Naive thymus-derived CD4-positive, alpha-beta T cell (primary cell): ENCODE measurements around the gene DAP3. TPM values are rescaled to one million over a fixed set of nuclear protein-coding genes. Genes with fewer than 3 reads are reported as not detected.
"Not testable (repeated sequence)": the region's sequence is repeated elsewhere in the genome, so short reads cannot be mapped to it uniquely, and the experiment has no call there.

Experiments used
- ATAC-seq: fragments of 150-1000 bp; cut with Tn5 transposase; 2 replicates; pipeline ENCODE4 v1.10.0; 2021; ENCODE audit warnings: mild to moderate bottlenecking, moderate library complexity
- CTCF ChIA-PET: fragments of 350-600 bp; sonication (Branson Sonifier 250); formaldehyde crosslinking; loops from one replicate; lab custom pipeline; 2021; ENCODE audit warnings: antibody characterized with exemption; lab: Charles Lee
- POLR2A ChIA-PET: fragments of 350-600 bp; sonication (Branson Sonifier 250); formaldehyde crosslinking; loops from one replicate; lab custom pipeline; 2021; ENCODE audit warnings: antibody characterized with exemption, inconsistent platforms; lab: Charles Lee
- DNase-seq, 9 donors: peaks; one replicate each; pipeline versions ENCODE4 v3.0.0 to v3.0.0-alpha.2; 2020 to 2022; ENCODE audit warnings: mixed read lengths in 1 of 9
- H3K27ac ChIP-seq: one replicate; pipeline ENCODE4 v1.7.0; 2013; ENCODE audit warnings: mild to moderate bottlenecking, low read depth, low read length, moderate library complexity
- H3K27me3 ChIP-seq, 2 donors: one replicate each; pipeline ENCODE4 v1.7.0; 2013; ENCODE audit warnings: low read length in 2 of 2, mild to moderate bottlenecking in 2 of 2, moderate library complexity in 2 of 2; ENCODE audit not compliant: control insufficient read depth in 2 of 2, insufficient read depth in 2 of 2
- H3K36me3 ChIP-seq, 3 experiments: 1 replicate in 2 of 3; 2 replicates in 1 of 3; pipeline ENCODE4 v1.7.0; 2013; ENCODE audit warnings: low read length in 3 of 3, mild to moderate bottlenecking in 3 of 3, moderate library complexity in 1 of 3; ENCODE audit not compliant: insufficient read depth in 3 of 3, control insufficient read depth in 2 of 3
- H3K4me1 ChIP-seq, 2 donors: one replicate each; pipeline ENCODE4 v1.7.0; 2013; ENCODE audit warnings: low read length in 2 of 2, mild to moderate bottlenecking in 2 of 2, moderate library complexity in 1 of 2; ENCODE audit not compliant: control insufficient read depth in 2 of 2, insufficient read depth in 2 of 2
- H3K4me3 ChIP-seq: 2 replicates; pipeline ENCODE4 v1.7.0; 2013; ENCODE audit warnings: mild to moderate bottlenecking, low read length
- H3K9me3 ChIP-seq, 3 experiments: 1 replicate in 2 of 3; 2 replicates in 1 of 3; pipeline ENCODE4 v1.7.0; 2013; ENCODE audit warnings: low read length in 3 of 3; ENCODE audit not compliant: control insufficient read depth in 2 of 3
- H3K27ac Mint-ChIP-seq, 9 donors: one replicate each; pipeline ENCODE4 v1.8.0; 2020 to 2022; ENCODE audit warnings: mixed read lengths in 9 of 9, mild to moderate bottlenecking in 8 of 9, moderate library complexity in 5 of 9, inconsistent platforms in 2 of 9
- H3K27me3 Mint-ChIP-seq, 5 donors: one replicate each; pipeline ENCODE4 v1.8.0; 2021 to 2022; ENCODE audit warnings: mixed read lengths in 5 of 5, mild to moderate bottlenecking in 1 of 5
- H3K36me3 Mint-ChIP-seq, 5 donors: one replicate each; pipeline ENCODE4 v1.8.0; 2020 to 2022; ENCODE audit warnings: mixed read lengths in 5 of 5, mild to moderate bottlenecking in 3 of 5, inconsistent platforms in 1 of 5
- H3K4me1 Mint-ChIP-seq, 7 donors: one replicate each; pipeline ENCODE4 v1.8.0; 2020 to 2022; ENCODE audit warnings: mixed read lengths in 7 of 7, mild to moderate bottlenecking in 3 of 7, inconsistent platforms in 1 of 7
- H3K4me3 Mint-ChIP-seq, 10 donors: one replicate each; pipeline ENCODE4 v1.8.0; 2020 to 2022; ENCODE audit warnings: mild to moderate bottlenecking in 10 of 10, mixed read lengths in 10 of 10, moderate library complexity in 6 of 10, inconsistent platforms in 2 of 10
- H3K9me3 Mint-ChIP-seq, 11 donors: one replicate each; pipeline ENCODE4 v1.8.0; 2020 to 2022; ENCODE audit warnings: mixed read lengths in 11 of 11, mild to moderate bottlenecking in 4 of 11, inconsistent platforms in 1 of 11, moderate library complexity in 1 of 11
- intact Hi-C, 2 donors: fragments of 100-400 bp; cut with micrococcal nuclease; formaldehyde crosslinking; loops; one replicate each; pipeline ENCODE4 v1.15.1; 2023
- polyA plus RNA-seq, 2 donors: library from polyadenylated mRNA; unstranded; fragments of 300-500 nt; fragmentation: Illumina TruSeq; gene quantifications; one replicate each; pipeline ENCODE4 v1.2.3, GENCODE V29; 2021
- total RNA-seq, 6 experiments: library from RNA in 5 of 6; stranded (reverse) in 5 of 6; gene quantifications; 1 replicate in 5 of 6; 2 replicates in 1 of 6; pipeline ENCODE4 v1.2.3 and lab custom pipeline; 2021 to 2026

The DAP3 gene
- total and polyA plus RNA-seq, 7 experiments from 2014 or later: 111 to 155 (median 135) TPM

DNA sequence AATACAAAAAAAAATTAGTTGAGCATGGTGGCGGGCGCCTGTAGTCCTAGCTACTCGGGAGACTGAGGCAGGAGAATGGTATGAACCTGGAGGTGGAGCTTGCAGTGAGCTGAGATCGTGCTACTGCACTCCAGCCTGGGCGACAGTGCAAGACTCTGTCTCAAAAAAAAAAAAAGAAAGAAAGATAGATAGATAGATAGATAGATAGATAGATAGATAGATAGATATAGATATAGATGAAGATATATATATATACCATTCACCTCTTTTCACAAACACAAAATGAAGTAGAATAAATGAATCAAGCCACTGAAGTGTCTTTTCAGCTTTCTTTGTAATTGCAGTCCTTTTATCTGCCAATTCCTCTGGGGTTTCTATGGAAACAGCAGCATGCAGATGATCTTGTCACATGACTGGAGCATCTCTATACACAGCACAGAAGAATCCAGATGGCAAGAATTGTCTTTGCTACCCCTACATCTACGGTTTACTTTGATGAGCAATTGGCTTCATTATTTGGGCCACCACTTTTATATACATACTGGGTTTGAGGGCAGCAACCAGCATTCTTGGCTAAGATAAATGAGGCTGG, 29.7 kb downstream of the DAP3 start:
- H3K27me3 ChIP-seq, H3K27me3 Mint-ChIP-seq, H3K9me3 ChIP-seq, H3K4me3 Mint-ChIP-seq, H3K4me1 ChIP-seq, ATAC-seq, DNase-seq, H3K27ac ChIP-seq, intact Hi-C loops, CTCF ChIA-PET, H3K9me3 Mint-ChIP-seq, H3K27ac Mint-ChIP-seq, H3K4me3 ChIP-seq: not testable (repeated sequence)
- peaks cover 0 to 23% (median 4%) of the 10 kb centered on the region in 7 donors for H3K4me1 Mint-ChIP-seq
- peaks cover 0 to 20% (median 5%) of the 10 kb centered on the region in 5 donors for H3K36me3 Mint-ChIP-seq
- POLR2A ChIA-PET: interaction anchor here (0.7 kb wide), 2 partner anchors 54 to 176 kb away, joined by 3 to 4 read pairs; no protein-coding TSS in a partner anchor
- peaks cover 0 to 29% (median 3%) of the 10 kb centered on the region in 3 experiments for H3K36me3 ChIP-seq

- ATAC-seq (no peak), DNase-seq (no peak)
- POLR2A ChIA-PET: no interaction called here
- H3K36me3 ChIP-seq: peaks cover 0 to 29% (median 3%) of the 10 kb centered on the region in 3 experiments
- no peak overlapping the region for H3K4me3 ChIP-seq
- peaks cover 0 to 19% (median 5%) of the 10 kb centered on the region in 5 donors for H3K36me3 Mint-ChIP-seq
- H3K27ac Mint-ChIP-seq: no peak overlapping the region
- CTCF ChIA-PET: interaction anchor here (0.6 kb wide), 1 partner anchor 630 kb away, joined by 4 read pairs; no protein-coding TSS in a partner anchor
- no peaks in the 10 kb centered on the region for H3K9me3 ChIP-seq
- peaks cover 0 to 23% (median 2%) of the 10 kb centered on the region in 7 donors for H3K4me1 Mint-ChIP-seq
- H3K27me3 Mint-ChIP-seq: no peaks in the 10 kb centered on the region
- H3K27me3 ChIP-seq: no peaks in the 10 kb centered on the region
- H3K4me1 ChIP-seq: no peaks in the 10 kb centered on the region
- H3K27ac ChIP-seq: no peak overlapping the region
- intact Hi-C loops: no loop called here
- H3K9me3 Mint-ChIP-seq: no peaks in the 10 kb centered on the region
- H3K4me3 Mint-ChIP-seq: no peak overlapping the region
Observed at GRCh38 chr1:155719703-155720102, 30.8 kb downstream of the DAP3 start.

GRCh38 chr1:155725142-155725541, 36.3 kb downstream of the DAP3 start:
- no peak for DNase-seq
- Histone ChIP-seq H3K9me3 (no peaks in the 10 kb centered on the region), H3K36me3 (peaks cover 0 to 38% (median 0%) of the 10 kb centered on the region in 3 experiments), H3K27ac (no peak overlapping the region), H3K4me3 (no peak overlapping the region), H3K27me3 (no peaks in the 10 kb centered on the region), H3K4me1 (no peaks in the 10 kb centered on the region)
- H3K4me3 Mint-ChIP-seq: no peak overlapping the region
- H3K36me3 Mint-ChIP-seq: peaks cover 0 to 10% (median 4%) of the 10 kb centered on the region in 5 donors
- intact Hi-C loops: no loop called here
- no peaks in the 10 kb centered on the region for H3K27me3 Mint-ChIP-seq
- H3K9me3 Mint-ChIP-seq: no peaks in the 10 kb centered on the region
- H3K27ac Mint-ChIP-seq: peak overlapping the region in 3 of 9 donors; percentile 9 to 41 (median 24)
- no peak for ATAC-seq
- H3K4me1 Mint-ChIP-seq: peaks cover 0 to 9% (median 0%) of the 10 kb centered on the region in 7 donors
- POLR2A ChIA-PET: interaction anchor here (1.0 kb wide), 1 partner anchor 9 kb away, joined by 3 read pairs; no protein-coding TSS in a partner anchor
- CTCF ChIA-PET: interaction anchor here (1.2 kb wide), 1 partner anchor 475 kb away, joined by 4 read pairs; no protein-coding TSS in a partner anchor

DNA sequence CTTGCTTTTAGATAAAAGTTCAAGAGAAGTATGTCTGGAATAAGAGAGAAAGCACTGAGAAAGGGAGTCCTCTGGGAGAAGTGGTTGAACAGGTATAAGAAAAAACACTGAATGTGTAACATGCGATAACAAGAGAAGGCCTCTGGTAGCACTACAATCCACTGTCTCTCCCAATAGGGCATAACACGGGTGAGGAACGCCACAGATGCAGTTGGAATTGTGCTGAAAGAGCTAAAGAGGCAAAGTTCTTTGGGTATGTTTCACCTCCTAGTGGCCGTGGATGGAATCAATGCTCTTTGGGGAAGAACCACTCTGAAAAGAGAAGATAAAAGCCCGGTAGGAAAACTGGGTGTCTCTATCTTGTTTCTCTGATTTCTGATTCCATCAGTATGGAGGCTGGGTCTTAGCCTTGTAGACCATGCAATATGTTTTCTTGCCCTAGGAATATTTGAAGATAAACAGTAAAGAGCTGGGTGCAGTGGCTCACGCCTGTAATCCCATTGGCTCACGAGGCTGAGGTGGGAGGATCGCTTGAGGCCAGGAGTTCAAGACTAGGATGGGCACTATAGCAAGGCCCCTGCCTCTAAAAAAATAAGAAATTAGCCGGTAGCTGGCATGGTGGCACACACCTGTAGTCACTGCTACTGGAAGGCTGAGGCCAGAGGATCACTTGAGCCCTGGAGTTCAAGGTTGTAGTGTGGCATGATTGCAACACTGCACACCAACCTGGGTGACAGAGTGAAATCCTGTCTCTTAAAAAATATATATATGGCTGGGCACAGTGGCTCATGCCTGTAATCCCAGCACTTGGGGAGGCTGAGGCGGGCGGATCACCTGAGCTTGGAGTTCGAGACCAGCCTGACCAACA, 40.4 kb downstream of the DAP3 start:
- H3K9me3 ChIP-seq: no peaks in the 10 kb centered on the region
- no peak overlapping the region for H3K4me3 ChIP-seq
- Mint-ChIP-seq H3K4me1 (peaks cover 0 to 7% (median 0%) of the 10 kb centered on the region in 7 donors), H3K27ac (peak overlapping the region in 5 of 9 donors; percentile 10 to 67 (median 29)), H3K27me3 (no peaks in the 10 kb centered on the region), H3K9me3 (no peaks in the 10 kb centered on the region), H3K36me3 (peaks cover 0 to 19% (median 8%) of the 10 kb centered on the region in 5 donors), H3K4me3 (no peak overlapping the region)
- CTCF ChIA-PET: interaction anchor here (0.5 kb wide), 1 partner anchor 453 kb away, joined by 3 read pairs; no protein-coding TSS in a partner anchor
- POLR2A ChIA-PET: interaction anchor here (0.6 kb wide), 1 partner anchor 21 kb away, joined by 5 read pairs; no protein-coding TSS in a partner anchor
- intact Hi-C loops: loop anchor here in 1 of 2 donors (1.0 kb wide), 2 partner anchors 41 to 479 kb away; partner anchors contain the start of gene YY1AP1
- H3K4me1 ChIP-seq: no peaks in the 10 kb centered on the region
- H3K27me3 ChIP-seq: no peaks in the 10 kb centered on the region
- peak in 6 of 9 donors; percentile 7 to 43 (median 28) for DNase-seq
- peak; percentile 57 for ATAC-seq
- peaks cover 0 to 58% (median 5%) of the 10 kb centered on the region in 3 experiments for H3K36me3 ChIP-seq
- H3K27ac ChIP-seq: no peak overlapping the region

- Histone ChIP-seq H3K4me1 (peaks cover 6 to 7% of the 10 kb centered on the region in 2 donors), H3K4me3 (no peak overlapping the region), H3K27me3 (no peaks in the 10 kb centered on the region), H3K9me3 (no peaks in the 10 kb centered on the region), H3K27ac (no peak overlapping the region), H3K36me3 (peaks cover 0 to 17% (median 0%) of the 10 kb centered on the region in 3 experiments)
- Mint-ChIP-seq H3K4me1 (peaks cover 0 to 8% (median 5%) of the 10 kb centered on the region in 7 donors), H3K36me3 (peaks cover 0 to 22% (median 15%) of the 10 kb centered on the region in 5 donors), H3K27me3 (no peaks in the 10 kb centered on the region), H3K9me3 (no peaks in the 10 kb centered on the region), H3K27ac (no peak overlapping the region), H3K4me3 (no peak overlapping the region)
- intact Hi-C loops: loop anchor here in 1 of 2 donors (10.0 kb wide), 1 partner anchor 314 kb away; the partner anchor contains the start of genes LAMTOR2 and UBQLN4
- no peak for DNase-seq
- CTCF ChIA-PET: no interaction called here
- ATAC-seq: no peak
- POLR2A ChIA-PET: interaction anchor here (0.7 kb wide), 1 partner anchor 175 kb away, joined by 5 read pairs; no protein-coding TSS in a partner anchor
Observed at GRCh38 chr1:155740995-155741394, 52.1 kb downstream of the DAP3 start.

GRCh38 chr1:155741908-155742307, 53.0 kb downstream of the DAP3 start:
- CTCF ChIA-PET: interaction anchor here (0.7 kb wide), 1 partner anchor 420 kb away, joined by 3 read pairs; no protein-coding TSS in a partner anchor
- H3K4me1 ChIP-seq: peaks cover 6 to 7% of the 10 kb centered on the region in 2 donors
- H3K27me3 Mint-ChIP-seq: no peaks in the 10 kb centered on the region

More at GRCh38 chr1:155741908-155742307, 53.0 kb downstream of the DAP3 start:
- peaks cover 0 to 13% (median 9%) of the 10 kb centered on the region in 5 donors for H3K36me3 Mint-ChIP-seq
- Histone ChIP-seq H3K9me3 (no peaks in the 10 kb centered on the region), H3K27me3 (no peaks in the 10 kb centered on the region), H3K4me3 (no peak overlapping the region), H3K36me3 (peaks cover 0 to 15% (median 0%) of the 10 kb centered on the region in 3 experiments), H3K27ac (no peak overlapping the region)
- H3K27ac Mint-ChIP-seq: no peak overlapping the region
- peaks cover 0 to 8% (median 5%) of the 10 kb centered on the region in 7 donors for H3K4me1 Mint-ChIP-seq
- no peaks in the 10 kb centered on the region for H3K9me3 Mint-ChIP-seq
- intact Hi-C loops: loop anchor here in 1 of 2 donors (10.0 kb wide), 1 partner anchor 313 kb away; the partner anchor contains the start of genes LAMTOR2 and UBQLN4
- no peak overlapping the region for H3K4me3 Mint-ChIP-seq
- ATAC-seq (no peak), DNase-seq (no peak)
- POLR2A ChIA-PET: interaction anchor here (0.8 kb wide), 1 partner anchor 157 kb away, joined by 5 read pairs; no protein-coding TSS in a partner anchor
